ENCODE measurements around the gene ZNF341.

DNA sequence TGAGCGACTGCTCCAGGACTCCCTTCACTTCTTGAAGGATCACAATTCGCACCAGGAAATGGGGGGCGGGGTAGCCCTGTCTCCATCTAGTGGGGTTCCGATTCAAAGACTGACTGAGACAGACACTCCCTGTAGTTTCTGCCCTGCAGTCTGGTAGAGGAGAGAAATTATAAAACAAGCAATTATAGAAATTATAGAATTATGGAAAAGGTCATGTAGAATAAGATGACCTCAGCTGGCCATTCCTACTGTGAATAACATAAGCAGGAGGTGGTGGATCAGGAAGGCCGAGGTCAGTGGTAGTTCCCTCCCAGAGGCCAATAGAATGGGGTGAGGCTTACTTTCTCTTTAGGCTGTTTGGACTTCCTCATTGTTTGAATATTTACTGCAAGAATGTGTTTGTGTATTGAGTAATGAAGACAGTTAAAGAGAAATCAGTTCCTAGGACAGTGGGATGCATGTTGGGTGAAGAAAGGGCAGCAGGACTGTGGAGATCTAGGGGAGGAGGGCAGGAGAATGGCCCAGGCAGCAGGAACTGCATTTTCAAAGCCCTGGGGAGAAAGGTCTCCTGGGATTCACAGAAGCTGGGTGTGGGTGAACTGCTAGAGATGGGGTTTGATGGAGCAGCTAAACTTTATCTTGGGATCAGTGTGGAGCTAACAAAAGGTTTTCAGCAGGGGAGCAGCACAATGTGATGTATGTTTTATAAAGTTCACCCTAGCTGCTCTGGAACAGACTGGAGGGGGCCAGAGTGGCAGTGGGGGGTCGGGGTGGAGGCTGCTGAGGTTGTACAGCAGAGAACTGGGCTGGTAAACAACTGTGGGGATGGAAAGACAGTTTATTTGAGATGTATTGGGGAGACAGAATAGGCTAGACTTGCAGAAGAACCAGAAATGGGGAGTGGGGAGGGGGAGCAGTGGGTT lies 2.1 kb downstream of the ZNF341 start:
- TF ChIP-seq POLR2AphosphoS5 (IDR thresholded peaks at IDR 0.05), result no peak
- TF ChIP-seq, protein P1, sequence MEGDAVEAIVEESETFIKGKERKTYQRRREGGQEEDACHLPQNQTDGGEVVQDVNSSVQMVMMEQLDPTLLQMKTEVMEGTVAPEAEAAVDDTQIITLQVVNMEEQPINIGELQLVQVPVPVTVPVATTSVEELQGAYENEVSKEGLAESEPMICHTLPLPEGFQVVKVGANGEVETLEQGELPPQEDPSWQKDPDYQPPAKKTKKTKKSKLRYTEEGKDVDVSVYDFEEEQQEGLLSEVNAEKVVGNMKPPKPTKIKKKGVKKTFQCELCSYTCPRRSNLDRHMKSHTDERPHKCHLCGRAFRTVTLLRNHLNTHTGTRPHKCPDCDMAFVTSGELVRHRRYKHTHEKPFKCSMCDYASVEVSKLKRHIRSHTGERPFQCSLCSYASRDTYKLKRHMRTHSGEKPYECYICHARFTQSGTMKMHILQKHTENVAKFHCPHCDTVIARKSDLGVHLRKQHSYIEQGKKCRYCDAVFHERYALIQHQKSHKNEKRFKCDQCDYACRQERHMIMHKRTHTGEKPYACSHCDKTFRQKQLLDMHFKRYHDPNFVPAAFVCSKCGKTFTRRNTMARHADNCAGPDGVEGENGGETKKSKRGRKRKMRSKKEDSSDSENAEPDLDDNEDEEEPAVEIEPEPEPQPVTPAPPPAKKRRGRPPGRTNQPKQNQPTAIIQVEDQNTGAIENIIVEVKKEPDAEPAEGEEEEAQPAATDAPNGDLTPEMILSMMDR (IDR thresholded peaks at IDR 0.05), result no peak
- TF ChIP-seq EP300 (IDR thresholded peaks at IDR 0.05), result no peak
- no peak for TF ChIP-seq POLR2A (IDR thresholded peaks at IDR 0.05)
